Measurements from ENCODE around the gene TMEM144.
"Not testable (repeated sequence)": the region's sequence is repeated elsewhere in the genome, so short reads cannot be mapped to it uniquely, and the experiment has no call there.

TMEM144 gene

DNA sequence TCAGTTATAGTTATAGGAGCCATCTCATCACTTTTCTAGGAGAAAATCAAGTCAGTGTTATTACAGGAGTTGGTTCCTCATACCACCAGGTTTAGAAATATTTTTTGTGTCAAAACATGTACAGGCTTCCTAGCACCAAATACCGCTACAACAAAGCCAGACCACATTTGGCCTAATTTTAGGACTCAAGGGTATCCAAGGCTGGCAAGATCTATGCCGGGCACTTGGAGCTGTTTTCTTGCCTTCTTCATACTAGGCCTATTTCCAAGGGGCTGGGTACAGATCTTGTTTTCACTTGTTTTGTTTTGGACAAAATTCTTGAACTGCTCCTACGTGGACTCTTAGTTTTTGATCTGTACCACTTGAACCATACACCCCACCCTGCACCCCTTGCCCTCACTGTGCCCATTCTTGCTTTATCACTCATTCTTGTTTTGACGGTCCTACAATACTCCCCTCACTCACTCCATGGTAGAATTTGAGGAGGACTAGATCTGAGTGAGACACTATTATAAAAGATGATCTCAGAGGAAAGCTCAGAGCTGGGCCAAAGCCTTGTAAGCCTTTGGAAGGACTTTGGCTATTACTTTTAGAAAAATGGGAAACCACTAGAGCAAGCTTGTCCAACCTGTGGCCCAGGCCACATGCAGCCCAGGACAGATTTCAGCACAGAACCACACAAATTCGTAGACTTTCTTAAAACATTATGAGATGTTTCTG lies 17.7 kb upstream of the TMEM144 start:
- DNase-seq (ENCODE audit: low spot score), result no peak

DNA sequence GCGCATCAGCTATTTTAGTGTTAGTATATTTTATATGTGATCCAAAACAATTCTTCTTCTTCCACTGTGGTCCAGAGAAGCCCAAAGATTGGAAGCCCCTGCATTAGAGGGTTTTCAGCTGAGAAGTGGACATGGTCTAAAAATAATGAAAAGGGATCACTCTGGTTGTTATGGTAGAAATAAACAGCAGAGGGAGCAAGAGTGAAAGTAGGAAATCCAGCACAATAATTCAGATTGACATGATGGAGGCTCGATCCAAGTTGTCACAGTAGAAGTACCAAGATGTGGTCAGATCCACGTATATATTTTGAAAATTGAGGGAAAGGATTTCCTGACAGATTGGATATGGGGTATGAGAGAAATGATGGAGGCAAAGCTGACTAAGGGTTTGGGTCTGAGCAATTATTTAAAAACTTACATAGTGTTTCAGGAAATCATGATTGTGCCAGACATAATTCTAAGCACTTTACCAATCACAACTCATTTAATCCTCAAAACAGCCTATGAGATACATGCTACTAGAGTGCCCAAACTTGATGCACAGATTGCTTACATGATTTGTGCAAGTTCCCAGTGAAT lies 17.0 kb upstream of the TMEM144 start:
- DNase-seq (ENCODE audit: low spot score), result no peak

DNA sequence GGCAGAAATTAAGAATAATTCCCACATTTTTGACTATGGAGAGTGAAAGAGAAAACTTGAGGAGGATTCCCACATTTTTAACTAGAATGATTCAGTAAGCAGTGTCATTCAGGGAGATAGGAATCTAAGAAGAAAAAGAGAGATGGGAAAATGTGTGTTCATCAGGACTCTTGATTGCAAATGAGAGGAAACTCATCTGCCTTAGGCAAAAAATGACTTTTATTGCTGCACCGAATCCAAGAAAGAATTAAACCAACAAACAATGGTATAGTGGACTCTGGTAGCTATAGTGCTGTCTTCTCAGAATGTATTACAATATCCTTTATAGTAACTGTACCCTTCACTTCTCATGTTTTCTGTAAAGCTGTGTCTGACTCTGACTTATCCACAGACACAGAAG lies 15.0 kb upstream of the TMEM144 start:
- no peak for DNase-seq (ENCODE audit: low spot score)

DNA sequence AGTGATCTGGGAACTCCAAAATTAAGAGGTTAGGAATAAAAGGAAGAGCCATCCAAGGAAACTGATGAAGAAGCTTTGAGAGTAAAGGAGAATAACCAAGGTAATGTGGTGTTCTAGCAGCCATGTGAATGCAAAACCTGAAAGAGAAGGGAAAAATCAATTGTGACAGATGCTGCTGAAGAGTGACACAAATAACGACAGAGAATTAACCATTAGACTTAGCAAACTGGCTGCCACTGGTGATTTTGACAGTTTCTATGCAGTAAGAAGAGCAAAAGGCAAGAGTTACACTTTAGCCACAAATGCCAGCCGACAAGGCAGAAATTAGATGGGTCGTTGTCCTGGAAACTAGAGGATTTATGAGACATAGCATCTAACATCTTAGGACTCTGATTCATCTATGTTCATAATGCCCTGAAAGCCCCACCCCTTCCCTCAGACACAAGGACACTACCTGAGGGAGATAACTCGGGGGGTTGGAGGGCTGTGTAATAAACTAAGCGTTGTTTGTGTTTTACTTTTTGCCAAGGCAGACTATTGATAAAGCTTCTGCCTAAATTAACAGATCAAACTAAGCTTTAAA lies 13.0 kb upstream of the TMEM144 start:
- no peak for DNase-seq (ENCODE audit: low spot score)

DNA sequence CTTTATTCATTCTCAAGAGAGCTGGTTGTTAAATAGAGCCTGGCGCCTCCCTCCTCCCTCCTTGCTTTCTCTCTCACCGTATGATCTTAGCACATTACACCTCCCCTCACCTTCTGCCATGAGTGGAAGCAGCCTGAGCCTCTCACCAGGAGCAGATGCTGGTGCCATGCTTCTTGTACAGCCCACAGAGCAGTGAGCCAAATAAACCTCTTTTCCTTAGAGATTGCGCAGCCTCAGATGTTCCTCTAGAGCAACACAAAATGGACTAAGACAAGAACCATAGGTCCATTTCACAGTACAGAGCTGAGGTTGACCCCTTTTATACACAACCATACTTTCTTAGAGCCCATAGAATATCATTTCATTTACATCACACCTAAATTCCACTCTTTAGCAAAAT lies 10.1 kb upstream of the TMEM144 start:
- no peak for DNase-seq (ENCODE audit: low spot score)

DNA sequence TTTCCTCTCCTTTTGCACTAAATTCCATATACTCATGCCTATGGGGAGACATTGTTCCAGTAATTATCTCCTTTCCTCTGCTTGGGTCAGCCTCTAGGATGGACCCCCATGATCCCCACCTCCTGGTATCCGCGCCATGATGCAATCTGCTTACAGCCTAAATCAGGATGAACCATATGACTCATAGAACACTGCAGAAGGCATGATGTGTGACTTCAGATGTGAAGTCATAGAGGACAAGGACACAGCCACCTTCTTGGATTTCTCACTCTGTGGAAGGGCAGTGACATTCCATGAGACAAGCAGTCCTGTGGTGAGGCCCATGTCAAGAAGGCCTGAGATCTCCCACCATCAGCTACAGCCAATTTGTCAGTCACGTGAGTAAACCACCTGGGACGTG lies 9.0 kb upstream of the TMEM144 start:
- no peak for DNase-seq (ENCODE audit: low spot score)

DNA sequence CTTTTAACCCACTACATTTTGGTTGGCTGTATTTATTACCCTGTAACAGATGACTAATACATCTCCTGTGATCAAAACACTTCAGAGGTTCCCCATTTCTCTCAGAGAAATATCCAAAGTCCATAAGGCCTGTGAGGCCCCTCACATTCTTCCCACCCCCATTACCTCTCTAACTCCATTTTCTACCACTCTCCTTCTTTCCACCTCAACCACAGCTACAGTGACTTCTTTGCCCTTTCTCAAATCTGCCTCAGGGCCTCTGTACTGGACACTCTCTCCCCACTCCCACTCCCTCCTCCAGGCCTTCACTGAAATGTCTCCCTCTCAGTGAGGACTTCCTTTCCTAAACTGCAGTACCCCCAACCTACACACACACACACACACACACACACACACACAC lies 8.4 kb upstream of the TMEM144 start:
- no peak for DNase-seq (ENCODE audit: low spot score)

DNA sequence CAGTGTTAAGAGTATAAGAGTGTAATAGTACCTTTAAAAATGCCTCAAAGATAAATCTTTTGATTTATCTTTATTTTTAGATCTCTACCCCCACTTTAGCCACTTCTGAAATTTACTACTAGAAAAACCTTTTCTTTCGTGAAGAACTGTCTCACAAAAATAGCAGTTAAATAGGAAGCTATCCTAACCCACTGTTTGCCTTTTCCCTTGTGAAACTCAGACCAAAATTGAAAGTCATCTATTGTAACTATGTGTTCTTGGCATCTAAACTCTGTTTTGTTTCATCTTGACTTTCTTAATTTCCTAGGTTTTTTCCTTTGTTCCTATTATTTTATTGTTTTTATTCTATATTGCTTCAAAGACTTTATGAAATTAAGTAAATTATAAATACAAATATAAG lies 7.8 kb upstream of the TMEM144 start:
- no peak for DNase-seq (ENCODE audit: low spot score)

DNA sequence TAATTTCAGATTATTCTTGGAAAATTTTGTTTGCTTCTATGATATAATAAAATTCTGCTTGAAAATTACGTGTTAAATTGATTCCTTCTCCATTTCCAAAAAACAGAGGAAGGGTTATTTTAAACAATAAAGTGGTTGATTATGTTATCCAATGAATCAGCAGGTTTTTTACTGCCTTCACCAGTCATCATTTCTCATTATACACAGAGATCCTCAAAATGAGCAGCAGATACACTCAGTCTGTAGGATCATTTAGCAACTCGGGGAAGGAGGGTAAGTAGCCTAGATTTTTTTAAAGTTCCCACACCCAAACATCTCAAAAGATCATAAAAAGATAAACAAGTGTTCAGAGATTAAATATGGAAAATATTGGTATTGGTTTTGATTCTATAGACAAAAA lies 6.8 kb upstream of the TMEM144 start:
- no peak for DNase-seq (ENCODE audit: low spot score)

DNA sequence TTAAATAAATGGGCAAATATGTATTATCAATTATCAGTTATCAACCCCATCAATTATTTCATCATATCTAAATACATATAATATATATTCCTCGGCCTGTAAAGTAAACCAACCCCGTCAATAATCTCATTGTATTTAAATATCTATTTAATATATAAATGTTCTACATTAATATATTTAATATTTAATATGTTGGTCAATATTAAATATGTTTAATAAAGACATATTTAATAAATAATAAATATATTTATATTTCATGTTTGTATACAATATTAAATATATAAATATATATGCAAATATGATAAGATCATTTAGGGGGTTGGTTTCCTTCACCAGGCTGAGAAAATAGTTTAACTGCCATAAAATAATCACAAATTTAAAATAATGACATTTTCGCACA lies 6.4 kb upstream of the TMEM144 start:
- DNase-seq (ENCODE audit: low spot score), result no peak

DNA sequence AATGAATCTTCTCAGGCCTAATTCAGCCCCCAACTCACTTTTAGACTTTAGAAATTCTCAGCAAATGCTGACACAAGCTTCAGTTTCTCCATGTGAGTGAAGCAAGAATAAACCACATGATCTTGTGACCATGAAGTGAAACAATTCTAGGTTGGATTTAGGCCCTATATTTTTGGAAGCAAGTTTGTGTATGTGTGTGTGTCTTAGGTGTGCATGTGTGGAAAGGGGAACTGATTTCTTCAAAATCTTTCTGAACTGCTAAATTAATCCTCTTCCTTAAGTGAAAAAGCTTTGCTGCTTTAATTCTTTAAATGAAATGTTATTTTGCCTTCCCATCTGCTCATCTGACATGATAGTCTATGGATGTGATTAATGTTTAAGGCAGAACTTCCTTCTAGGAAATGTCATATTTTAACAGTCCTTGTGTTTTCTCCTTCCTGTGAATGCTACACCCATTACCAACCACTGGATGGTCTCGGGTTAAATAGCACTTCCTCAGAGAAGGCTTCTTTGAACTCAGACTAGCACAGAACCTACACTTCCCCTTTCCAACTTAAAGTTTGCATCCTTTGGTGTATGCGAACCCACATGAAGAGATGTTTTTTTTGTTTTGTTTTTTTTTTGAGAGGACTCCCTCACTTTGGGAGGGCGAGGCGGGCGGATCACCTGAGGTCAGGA lies 1.2 kb upstream of the TMEM144 start:
- DNase-seq (ENCODE audit: low spot score), result no peak

DNA sequence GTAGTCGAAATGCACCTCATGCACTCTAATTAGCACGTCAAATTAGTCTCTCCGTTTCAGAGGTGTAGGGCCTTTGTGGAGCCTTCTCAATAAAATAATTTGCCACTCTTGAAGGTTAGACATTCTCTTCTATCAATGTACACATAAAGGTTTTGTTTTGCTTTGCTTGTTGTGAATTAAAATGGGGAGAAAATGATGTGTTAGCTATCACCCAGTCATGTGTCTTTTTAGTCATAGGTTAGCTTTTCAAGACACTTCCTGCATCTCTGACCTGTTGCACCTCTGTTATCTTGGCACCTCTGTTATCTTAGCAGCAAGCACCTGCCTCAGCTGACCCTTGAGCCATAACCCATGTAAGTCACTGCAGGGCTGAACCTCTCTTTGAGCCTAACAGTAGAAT lies 936 bp downstream of the TMEM144 start:
- DNase-seq (ENCODE audit: low spot score), result no peak

DNA sequence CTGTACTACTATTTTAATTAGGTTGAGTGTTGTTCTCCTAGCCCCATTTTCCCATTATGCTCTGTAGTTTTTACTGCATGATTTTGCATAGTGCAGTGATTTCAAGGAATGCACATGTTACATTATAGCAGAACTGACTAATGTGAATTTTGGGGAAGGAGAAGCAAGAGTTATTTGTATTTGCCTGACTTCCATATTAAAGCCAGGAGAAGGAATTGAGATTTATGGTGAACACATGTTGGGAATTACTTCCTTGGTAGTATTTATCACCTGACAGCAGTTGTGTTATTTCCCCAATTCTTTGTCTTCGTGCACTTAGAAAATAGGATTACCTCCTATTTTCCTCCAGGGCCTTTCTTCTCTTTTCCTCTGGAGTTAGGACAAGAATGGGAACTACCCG lies 3.2 kb downstream of the TMEM144 start:
- no peak for DNase-seq (ENCODE audit: low spot score)

DNA sequence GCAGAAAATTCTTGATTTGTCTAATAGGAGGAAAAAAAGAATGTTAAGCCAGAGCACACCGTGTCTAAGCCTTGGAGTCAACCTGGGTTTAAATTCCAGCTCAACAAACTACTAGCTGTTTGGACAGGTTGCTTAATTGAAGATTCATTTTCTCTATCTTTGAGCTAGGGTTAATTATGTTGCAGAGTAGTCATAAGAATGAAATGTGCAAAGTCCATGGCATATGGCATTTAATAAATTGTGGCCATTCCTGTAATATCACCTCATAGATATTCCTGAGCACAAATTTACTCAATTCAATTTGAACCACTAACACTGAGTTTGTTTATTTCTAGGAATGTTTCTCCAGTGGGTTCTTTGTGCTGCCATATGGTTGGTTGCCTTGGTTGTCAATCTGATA lies 4.6 kb downstream of the TMEM144 start:
- DNase-seq (ENCODE audit: low spot score), result no peak

DNA sequence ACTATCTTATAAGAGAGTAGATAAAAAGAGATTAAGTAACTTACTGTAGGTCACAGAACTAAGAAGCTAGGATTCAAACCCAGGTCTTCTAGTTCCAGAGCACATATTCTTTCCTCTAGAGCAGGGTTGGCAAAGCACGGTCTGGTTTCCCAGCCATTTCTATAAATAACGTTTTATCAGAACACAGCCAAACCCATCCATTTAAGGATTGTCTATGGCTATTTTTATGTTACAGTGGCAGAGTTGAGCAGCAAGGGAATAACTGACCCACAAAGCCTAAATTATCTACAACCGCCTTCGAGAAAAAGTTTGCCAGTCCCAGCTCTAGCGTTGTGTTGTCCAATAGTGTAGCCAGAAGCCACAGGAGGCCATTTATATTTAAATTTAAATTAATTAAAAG lies 7.5 kb downstream of the TMEM144 start:
- DNase-seq (ENCODE audit: low spot score), result no peak

DNA sequence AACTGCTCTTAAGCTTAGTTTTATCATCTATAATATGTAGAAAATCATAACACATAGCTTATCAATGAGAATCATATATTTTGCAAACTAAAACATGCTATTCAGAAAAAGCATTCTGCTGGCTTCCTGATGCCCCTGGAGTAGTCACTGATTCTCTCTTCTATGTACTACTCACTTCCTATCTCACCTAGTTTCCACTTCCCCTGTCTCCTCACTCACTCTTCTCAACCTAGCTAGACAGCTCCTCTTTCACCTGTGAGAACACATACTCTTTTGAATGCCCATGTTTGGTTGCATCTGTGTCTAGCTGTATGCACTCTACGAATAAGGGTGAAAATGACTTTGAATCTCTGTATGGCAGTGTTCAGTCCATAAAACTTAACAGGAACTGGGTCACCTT lies 9.3 kb downstream of the TMEM144 start:
- DNase-seq (ENCODE audit: low spot score), result no peak

DNA sequence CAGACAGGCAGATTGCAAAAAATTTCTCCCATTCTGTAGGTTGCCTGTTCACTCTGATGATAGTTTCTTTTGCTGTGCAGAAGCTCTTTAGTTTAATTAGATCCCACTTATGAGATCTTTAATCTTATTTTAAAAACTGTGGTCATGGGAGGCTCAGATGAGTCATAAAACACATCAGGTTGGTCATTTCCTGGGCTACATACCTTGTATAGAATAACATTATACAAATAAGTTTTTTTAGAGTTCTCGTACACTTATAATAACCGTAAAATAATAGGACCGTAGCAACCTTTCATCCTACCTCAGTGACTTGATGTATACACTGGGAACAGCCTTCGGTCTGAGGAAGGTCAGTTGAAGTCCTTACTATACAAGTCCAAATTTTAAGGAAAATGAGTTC lies 14.0 kb downstream of the TMEM144 start:
- DNase-seq (ENCODE audit: low spot score), result not testable (repeated sequence)

DNA sequence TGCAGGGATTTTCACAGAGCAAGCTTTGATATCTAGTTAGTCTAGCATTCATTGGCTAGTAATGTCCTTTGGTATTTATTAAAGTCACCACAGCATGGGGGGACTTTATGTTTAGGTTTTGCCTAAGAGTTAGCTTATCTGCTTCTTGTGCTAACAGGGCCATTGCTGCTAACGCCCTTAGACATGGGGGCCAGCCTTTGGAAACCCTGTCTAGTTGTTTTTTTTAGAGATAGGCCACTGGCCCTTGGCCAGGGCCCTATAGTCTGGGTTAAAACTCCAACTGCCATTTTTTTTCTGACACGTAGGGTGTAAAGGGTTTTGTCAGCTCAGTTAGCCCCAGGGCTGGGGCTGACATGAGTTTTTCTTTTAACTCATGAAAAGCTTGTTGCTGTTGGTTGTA lies 14.7 kb downstream of the TMEM144 start:
- DNase-seq (ENCODE audit: low spot score), result not testable (repeated sequence)

DNA sequence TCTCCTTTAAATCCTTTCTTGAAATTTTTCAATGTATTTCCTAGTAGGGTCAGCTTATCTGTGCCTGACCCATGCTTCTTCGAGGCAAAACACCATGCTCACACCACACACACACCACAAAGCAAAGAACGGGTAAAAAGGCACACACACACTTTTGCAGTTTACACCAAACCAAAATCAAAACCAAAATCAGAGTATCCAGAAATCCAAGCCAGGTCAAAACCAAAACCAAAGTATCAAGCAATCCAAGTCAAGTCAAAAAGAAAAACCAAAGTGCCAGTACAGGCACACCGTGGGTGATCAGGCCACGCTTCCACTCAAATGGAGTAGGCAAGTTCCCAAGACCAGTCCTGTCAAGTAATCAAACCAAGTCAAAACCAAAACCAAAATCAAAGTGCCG lies 17.6 kb downstream of the TMEM144 start:
- DNase-seq (ENCODE audit: low spot score), result not testable (repeated sequence)

DNA sequence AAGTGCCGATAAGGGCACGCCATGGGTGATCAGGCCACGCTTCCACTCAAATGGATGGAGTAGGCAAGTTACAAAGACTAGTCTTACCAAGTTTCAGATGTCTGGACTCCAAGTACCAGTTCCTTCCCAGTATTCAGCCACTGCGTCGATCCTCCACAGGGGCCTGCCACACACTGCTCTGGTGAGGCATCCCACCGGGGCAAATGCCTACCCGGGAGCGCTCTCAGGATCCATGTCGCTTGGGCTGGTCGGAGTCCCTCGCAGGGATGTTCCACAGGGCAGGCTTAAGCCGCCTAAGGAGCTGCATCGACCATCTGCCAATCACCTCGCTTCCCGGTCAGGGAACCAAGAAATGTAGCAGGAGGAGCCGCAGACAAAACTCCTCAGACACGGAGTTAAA lies 18.1 kb downstream of the TMEM144 start:
- not testable (repeated sequence) for DNase-seq (ENCODE audit: low spot score)

DNA sequence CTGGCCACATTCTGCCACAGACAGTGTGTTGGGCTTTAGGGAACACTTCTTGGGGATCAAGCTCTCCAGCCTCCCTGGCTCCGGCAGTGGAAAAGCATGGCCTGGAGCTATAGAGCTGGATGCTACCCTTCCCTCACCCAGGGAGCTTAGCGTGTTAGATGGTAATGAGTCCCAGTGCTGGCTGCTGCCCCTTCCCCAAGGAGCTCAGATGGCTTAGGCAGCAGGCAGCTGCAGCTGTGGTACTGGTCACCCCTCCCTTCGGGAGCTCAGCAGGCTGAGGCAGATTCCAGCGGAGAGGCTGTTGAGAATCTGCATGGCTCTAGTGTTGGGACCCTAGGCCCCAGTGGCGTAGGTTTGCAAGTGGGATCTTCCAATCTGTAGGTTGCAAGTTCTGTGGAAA lies 19.5 kb downstream of the TMEM144 start:
- DNase-seq (ENCODE audit: low spot score), result no peak

DNA sequence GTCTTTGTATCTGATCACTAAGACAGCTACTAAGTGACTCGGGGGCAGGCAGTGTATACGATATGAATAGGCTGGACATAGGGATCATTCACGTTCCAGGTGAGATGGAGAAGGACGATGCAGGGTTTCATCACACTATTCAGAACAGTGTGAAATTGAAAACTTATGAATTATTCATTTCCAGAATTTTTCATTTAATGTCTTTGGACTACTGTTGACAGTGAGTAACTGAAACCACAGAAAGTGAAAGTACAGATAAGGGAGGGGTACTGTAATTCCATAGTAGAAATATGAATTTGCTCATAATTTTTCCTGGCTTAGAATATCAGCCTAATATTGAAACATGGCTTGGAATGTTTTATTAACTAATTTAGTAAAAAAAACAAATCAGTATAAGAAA lies 24.4 kb downstream of the TMEM144 start:
- no peak for DNase-seq (ENCODE audit: low spot score)

DNA sequence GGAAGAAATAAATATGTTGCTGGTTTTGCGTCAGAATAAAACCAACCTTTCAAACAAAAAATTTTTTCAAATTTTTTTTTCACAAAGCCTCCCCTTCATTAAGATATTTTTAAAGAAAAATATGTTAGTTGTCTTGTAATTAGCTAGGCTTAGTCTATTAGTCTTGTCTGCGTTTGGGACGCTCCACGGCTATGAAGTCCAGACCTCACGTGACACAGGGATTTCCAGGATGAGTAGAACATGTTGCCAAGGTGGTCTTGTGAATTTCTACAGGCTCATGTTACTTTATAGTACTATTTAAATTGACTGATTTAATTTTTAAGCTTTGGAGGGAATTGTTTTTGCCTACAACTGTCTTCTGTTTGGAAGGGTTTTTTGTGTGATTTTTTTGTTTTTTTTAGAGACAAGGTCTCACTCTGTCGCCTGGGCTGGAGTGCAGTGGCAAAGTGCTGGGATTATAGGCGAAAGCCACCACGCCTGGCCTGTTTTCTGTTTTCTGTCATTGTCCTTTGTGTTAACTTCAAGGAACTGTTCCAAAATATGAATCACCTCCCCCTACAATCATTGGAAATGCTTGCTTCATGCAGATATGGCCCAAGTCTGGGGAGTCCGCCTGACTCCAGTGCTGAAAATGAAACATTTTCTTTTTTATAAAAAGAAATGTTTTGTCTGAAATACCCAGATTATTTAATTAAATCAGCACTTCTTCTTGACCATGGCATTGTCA lies 26.2 kb downstream of the TMEM144 start:
- no peak for DNase-seq (ENCODE audit: low spot score)

Measured in CD4-positive, alpha-beta T cell treated with Interleukin-15 for 4 hours (primary cell).